Measurements from ENCODE around the gene FAP. TPM values are rescaled to one million over a fixed set of nuclear protein-coding genes. Genes with fewer than 3 reads are reported as not detected.

FAP gene
- total and polyA plus RNA-seq, 2 of the 8 experiments (the other 6 are each of a cell fraction or from before 2014, with no cell fraction given) = not detected

DNA sequence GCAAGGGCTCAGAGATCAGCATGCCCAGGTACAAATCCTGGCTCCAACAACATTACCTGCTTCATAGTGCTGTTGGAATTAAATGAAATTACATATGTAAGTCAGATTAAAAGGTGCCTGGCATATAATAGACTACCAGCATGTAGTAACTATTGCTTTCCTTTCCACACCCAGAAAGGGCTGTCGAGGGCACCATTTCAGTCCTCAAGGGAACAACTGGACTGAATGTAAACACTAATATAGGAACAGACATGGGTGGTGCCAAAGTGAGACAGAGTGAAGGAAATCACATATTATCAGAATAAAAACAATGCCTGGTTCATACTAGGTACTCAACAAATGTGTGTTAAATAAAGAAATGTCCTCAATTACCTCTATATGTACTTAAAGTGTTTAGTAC is 43.3 kb downstream of the FAP start:
- no peak overlapping the region for H2BK5ac ChIP-seq (ENCODE audit: low read depth, low read length)
- H3K9ac ChIP-seq (replicated peaks in 1 of 4; ENCODE audit: extremely low read depth in 1 of 4, low read depth in 3 of 4, low read length in 3 of 4) = no peak overlapping the region
- H3K27ac ChIP-seq (ENCODE audit: low read depth, low read length) = no peak overlapping the region
- H4K5ac ChIP-seq (ENCODE audit: insufficient read length, low read depth, low read length) = no peak overlapping the region
- H3K23ac ChIP-seq (ENCODE audit: insufficient read length) = no peak overlapping the region
- no peak overlapping the region for H2AK5ac ChIP-seq (ENCODE audit: low read depth, low read length)
- WGBS, 2 experiments (ENCODE audit: extremely low coverage in 1 of 2, insufficient coverage in 1 of 2, insufficient read length in 1 of 2, insufficient replicate concordance in 2 of 2, low coverage in 1 of 2, low lambda C conversion rate in 2 of 2, missing lambda C conversion rate in 1 of 2) = 100% methylated on average over 1 of the region's 1 CpG; no CpG with 5 or more reads in 1 of the 2 experiments
- no peaks in the 10 kb centered on the region for H3K9me3 ChIP-seq (ENCODE audit: insufficient read depth in 2 of 2, low read depth in 1 of 2, low read length in 1 of 2)
- DNase-seq (ENCODE audit: low read depth in 1 of 2, low spot score in 2 of 2) (no peak), FAIRE-seq (no peak)
- no peak overlapping the region for H3K4ac ChIP-seq (replicated peaks; ENCODE audit: insufficient read length, low read depth, low read length)
- CTCF ChIA-PET (ENCODE audit: partially characterized antibody) = no interaction called here
- H2AFZ ChIP-seq (ENCODE audit: low read length) = no peak overlapping the region
- no peak overlapping the region for H2BK120ac ChIP-seq (replicated peaks; ENCODE audit: low read depth, low read length)
- no peaks in the 10 kb centered on the region for H3K79me2 ChIP-seq (ENCODE audit: control insufficient read depth in 1 of 2, insufficient read depth in 2 of 2, low read length in 2 of 2)
- H3K4me1 ChIP-seq (replicated peaks in 1 of 4; ENCODE audit: control insufficient read depth in 3 of 4, insufficient read depth in 4 of 4, low read length in 3 of 4) = no peaks in the 10 kb centered on the region
- H4K20me1 ChIP-seq (replicated peaks in 1 of 2; ENCODE audit: control insufficient read depth in 1 of 2, insufficient read depth in 2 of 2, low read length in 2 of 2) = no peaks in the 10 kb centered on the region
- no peak overlapping the region for H2BK15ac ChIP-seq (ENCODE audit: low read length)
- H3K27me3 ChIP-seq (replicated peaks in 1 of 4; ENCODE audit: control insufficient read depth in 3 of 4, extremely low read depth in 1 of 4, insufficient read depth in 3 of 4, low read length in 3 of 4) = no peaks in the 10 kb centered on the region
- no peak overlapping the region for H3K56ac ChIP-seq (replicated peaks; ENCODE audit: insufficient read length, low read depth, low read length)
- no peak overlapping the region for H3K4me3 ChIP-seq (ENCODE audit: extremely low read depth in 1 of 4, insufficient read depth in 2 of 4, low read depth in 3 of 4, low read length in 4 of 4)
- H3K18ac ChIP-seq (ENCODE audit: extremely low read depth, low read length) = no peak overlapping the region
- H3K36me3 ChIP-seq (ENCODE audit: control insufficient read depth in 2 of 4, insufficient read depth in 4 of 4, low read length in 3 of 4) = no peaks in the 10 kb centered on the region
- POLR2A ChIA-PET (ENCODE audit: partially characterized antibody) = no interaction called here
- H3K4me2 ChIP-seq (ENCODE audit: insufficient read depth in 1 of 2, low read depth in 2 of 2, low read length in 2 of 2) = no peak overlapping the region
- no peak overlapping the region for H3K14ac ChIP-seq (ENCODE audit: insufficient read length)
- no peak overlapping the region for H4K91ac ChIP-seq (replicated peaks; ENCODE audit: insufficient read length, low read length)
- no peak overlapping the region for H4K8ac ChIP-seq (ENCODE audit: extremely low read depth, insufficient read depth, low read length)
- H3K79me1 ChIP-seq (ENCODE audit: low read depth, low read length) = no peaks in the 10 kb centered on the region
- no peaks in the 10 kb centered on the region for H3K23me2 ChIP-seq (ENCODE audit: low read depth, low read length)
- no peak overlapping the region for H2BK12ac ChIP-seq (ENCODE audit: low read depth, low read length)
- H2BK20ac ChIP-seq (ENCODE audit: low read length) = no peak overlapping the region
- TF ChIP-seq, protein P1, sequence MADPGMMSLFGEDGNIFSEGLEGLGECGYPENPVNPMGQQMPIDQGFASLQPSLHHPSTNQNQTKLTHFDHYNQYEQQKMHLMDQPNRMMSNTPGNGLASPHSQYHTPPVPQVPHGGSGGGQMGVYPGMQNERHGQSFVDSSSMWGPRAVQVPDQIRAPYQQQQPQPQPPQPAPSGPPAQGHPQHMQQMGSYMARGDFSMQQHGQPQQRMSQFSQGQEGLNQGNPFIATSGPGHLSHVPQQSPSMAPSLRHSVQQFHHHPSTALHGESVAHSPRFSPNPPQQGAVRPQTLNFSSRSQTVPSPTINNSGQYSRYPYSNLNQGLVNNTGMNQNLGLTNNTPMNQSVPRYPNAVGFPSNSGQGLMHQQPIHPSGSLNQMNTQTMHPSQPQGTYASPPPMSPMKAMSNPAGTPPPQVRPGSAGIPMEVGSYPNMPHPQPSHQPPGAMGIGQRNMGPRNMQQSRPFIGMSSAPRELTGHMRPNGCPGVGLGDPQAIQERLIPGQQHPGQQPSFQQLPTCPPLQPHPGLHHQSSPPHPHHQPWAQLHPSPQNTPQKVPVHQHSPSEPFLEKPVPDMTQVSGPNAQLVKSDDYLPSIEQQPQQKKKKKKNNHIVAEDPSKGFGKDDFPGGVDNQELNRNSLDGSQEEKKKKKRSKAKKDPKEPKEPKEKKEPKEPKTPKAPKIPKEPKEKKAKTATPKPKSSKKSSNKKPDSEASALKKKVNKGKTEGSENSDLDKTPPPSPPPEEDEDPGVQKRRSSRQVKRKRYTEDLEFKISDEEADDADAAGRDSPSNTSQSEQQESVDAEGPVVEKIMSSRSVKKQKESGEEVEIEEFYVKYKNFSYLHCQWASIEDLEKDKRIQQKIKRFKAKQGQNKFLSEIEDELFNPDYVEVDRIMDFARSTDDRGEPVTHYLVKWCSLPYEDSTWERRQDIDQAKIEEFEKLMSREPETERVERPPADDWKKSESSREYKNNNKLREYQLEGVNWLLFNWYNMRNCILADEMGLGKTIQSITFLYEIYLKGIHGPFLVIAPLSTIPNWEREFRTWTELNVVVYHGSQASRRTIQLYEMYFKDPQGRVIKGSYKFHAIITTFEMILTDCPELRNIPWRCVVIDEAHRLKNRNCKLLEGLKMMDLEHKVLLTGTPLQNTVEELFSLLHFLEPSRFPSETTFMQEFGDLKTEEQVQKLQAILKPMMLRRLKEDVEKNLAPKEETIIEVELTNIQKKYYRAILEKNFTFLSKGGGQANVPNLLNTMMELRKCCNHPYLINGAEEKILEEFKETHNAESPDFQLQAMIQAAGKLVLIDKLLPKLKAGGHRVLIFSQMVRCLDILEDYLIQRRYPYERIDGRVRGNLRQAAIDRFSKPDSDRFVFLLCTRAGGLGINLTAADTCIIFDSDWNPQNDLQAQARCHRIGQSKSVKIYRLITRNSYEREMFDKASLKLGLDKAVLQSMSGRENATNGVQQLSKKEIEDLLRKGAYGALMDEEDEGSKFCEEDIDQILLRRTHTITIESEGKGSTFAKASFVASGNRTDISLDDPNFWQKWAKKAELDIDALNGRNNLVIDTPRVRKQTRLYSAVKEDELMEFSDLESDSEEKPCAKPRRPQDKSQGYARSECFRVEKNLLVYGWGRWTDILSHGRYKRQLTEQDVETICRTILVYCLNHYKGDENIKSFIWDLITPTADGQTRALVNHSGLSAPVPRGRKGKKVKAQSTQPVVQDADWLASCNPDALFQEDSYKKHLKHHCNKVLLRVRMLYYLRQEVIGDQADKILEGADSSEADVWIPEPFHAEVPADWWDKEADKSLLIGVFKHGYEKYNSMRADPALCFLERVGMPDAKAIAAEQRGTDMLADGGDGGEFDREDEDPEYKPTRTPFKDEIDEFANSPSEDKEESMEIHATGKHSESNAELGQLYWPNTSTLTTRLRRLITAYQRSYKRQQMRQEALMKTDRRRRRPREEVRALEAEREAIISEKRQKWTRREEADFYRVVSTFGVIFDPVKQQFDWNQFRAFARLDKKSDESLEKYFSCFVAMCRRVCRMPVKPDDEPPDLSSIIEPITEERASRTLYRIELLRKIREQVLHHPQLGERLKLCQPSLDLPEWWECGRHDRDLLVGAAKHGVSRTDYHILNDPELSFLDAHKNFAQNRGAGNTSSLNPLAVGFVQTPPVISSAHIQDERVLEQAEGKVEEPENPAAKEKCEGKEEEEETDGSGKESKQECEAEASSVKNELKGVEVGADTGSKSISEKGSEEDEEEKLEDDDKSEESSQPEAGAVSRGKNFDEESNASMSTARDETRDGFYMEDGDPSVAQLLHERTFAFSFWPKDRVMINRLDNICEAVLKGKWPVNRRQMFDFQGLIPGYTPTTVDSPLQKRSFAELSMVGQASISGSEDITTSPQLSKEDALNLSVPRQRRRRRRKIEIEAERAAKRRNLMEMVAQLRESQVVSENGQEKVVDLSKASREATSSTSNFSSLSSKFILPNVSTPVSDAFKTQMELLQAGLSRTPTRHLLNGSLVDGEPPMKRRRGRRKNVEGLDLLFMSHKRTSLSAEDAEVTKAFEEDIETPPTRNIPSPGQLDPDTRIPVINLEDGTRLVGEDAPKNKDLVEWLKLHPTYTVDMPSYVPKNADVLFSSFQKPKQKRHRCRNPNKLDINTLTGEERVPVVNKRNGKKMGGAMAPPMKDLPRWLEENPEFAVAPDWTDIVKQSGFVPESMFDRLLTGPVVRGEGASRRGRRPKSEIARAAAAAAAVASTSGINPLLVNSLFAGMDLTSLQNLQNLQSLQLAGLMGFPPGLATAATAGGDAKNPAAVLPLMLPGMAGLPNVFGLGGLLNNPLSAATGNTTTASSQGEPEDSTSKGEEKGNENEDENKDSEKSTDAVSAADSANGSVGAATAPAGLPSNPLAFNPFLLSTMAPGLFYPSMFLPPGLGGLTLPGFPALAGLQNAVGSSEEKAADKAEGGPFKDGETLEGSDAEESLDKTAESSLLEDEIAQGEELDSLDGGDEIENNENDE (IDR thresholded peaks at IDR 0.05; ENCODE audit: insufficient replicate concordance, low read length) = no peak

Data from H1 (cell line).